ES-I3 (cell line): ENCODE results near the gene GRM8.

Experiments used
- H3K36me3 ChIP-seq: 2 replicates; pipeline ENCODE4 v1.6.1; 2013; ENCODE audit warnings: mild to moderate bottlenecking, low read length, control low read depth, moderate library complexity; ENCODE audit not compliant: insufficient read depth
- H3K4me1 ChIP-seq: 2 replicates; pipeline ENCODE4 v1.6.1; 2013; ENCODE audit warnings: mild to moderate bottlenecking, control low read depth, low read length; ENCODE audit not compliant: insufficient read depth
- H3K9ac ChIP-seq: 2 replicates; pipeline ENCODE4 v1.6.1; 2013; ENCODE audit warnings: low read depth, mild to moderate bottlenecking, low read length, moderate library complexity
- H3K9me3 ChIP-seq: 2 replicates; pipeline ENCODE4 v1.6.1; 2013; ENCODE audit warnings: mild to moderate bottlenecking, low read length, moderate library complexity; ENCODE audit not compliant: control insufficient read depth, insufficient read depth

Gene GRM8

DNA sequence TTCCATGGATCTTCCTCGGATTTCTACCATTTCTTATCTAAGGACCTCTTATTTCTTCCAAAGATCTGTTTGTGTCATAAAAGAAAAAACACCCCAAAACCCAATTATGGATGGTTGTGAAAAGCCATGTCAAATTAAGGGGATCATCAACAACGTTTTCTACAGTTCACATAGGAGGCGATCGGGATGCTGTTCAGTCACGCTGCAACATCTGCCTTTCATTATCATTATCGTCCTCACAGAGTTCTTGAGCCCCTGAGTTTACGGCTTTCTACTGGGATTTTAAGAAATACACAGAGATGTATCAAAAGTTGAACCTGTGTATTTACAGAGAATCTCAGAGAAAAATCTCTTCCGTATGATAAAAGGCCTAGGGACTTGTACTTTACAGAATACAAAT lies 101.4 kb downstream of the GRM8 start:
- Histone ChIP-seq H3K4me1 (no peaks in the 10 kb centered on the region), H3K9me3 (no peaks in the 10 kb centered on the region), H3K36me3 (no peaks in the 10 kb centered on the region), H3K9ac (no peak overlapping the region)

DNA sequence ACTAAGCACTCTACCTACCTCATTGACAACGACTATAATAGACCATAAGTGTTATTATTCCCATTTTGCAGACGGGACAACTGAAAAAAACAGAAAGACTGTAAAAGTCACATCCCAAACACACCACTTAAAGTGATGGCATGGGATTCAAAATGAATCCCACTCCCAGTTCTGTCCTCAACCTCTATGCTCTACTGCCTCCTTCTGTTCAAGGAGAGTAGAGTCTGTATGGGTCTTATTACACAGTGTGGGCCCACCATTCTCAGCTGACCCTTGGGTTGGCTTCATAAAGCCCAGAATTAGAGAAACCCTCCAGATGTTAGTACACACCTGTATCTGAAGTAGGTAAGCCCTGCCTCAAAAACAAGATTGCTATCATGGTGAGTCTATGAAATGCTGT lies 102.2 kb downstream of the GRM8 start:
- Histone ChIP-seq H3K9me3 (no peaks in the 10 kb centered on the region), H3K4me1 (no peaks in the 10 kb centered on the region), H3K36me3 (no peaks in the 10 kb centered on the region), H3K9ac (no peak overlapping the region)

DNA sequence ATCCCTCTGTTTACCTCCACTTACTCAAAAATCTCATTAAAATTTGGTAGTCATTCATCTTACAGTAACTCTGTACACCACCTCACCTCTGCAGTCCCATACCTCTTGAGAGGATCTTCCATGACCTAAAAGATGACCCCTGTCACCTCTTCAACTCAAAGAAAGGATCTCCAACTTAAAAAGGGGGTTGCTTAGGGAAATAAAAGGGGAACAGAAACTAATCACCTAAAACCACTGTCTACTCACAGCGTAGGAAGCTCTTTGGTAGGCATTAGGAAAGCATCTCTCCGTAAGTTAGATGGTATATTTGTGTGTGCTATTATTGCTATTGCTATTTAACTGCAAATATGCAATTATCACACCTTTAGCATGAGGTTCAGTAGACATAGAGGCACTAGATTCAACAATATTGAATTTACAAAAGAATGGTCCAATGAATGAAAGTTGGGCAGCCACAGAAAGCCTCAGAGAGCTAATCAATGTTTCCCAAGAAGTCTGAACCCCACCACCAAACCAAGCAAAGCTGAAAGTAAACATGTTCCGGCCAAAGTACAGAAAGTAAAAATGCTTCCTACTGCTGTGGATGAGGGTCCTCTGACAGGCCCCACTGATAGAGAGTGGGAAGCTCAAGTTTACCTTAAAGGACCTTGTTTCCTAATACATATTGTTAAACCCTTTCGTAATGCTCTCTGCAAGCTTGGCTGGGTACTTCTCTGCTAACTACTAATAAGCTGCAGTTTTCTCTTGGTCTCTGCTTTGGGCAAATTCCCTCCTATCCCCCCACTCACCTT lies 105.8 kb downstream of the GRM8 start:
- Histone ChIP-seq H3K36me3 (no peaks in the 10 kb centered on the region), H3K4me1 (no peaks in the 10 kb centered on the region), H3K9ac (no peak overlapping the region), H3K9me3 (no peaks in the 10 kb centered on the region)

DNA sequence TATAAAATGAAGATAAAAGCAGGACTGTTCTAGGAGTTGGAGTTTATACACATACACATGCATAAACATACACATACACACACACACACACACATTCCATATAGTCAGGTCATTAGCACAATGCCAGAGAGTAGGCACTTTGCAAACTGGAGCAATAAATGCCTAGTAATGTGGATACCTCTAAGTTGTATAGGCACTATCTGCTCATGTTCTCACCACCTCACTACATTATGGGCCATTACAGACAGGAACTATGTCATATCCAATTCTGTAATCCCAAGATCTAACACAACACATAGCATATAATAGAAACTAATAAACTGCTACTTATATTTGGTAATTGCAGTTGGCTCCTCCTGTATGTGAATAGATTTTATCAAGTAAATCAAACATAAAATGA lies 115.6 kb downstream of the GRM8 start:
- Histone ChIP-seq H3K4me1 (no peaks in the 10 kb centered on the region), H3K36me3 (no peaks in the 10 kb centered on the region), H3K9me3 (no peaks in the 10 kb centered on the region), H3K9ac (no peak overlapping the region)

DNA sequence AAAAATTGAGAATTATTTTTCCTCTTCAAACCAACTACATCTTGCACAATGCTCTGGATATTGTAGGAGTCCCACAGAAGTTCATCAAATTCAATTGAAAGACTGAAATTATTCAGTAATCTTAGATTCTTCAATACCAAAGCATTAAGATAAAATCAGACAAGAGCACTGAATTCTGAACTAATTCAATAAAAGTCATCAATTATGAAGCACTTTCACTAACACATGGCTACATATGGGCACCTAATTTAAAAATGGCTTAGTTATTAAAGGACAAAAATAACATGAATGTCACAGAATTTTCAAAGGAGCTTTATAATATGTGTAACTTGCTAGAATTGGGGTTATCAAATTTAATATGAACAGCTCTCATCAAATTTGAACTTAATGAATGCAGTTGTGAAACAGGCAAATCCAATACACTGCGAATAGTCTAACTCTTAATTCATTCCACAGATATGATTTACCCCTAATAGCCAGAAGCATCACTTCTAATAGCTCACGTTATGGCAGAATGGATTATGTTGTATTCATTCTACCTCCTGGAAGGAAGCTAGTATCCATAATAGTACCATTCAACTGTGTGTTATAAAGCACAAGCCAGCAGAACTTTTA lies 116.8 kb downstream of the GRM8 start:
- Histone ChIP-seq H3K36me3 (no peaks in the 10 kb centered on the region), H3K9me3 (no peaks in the 10 kb centered on the region), H3K9ac (no peak overlapping the region), H3K4me1 (no peaks in the 10 kb centered on the region)

DNA sequence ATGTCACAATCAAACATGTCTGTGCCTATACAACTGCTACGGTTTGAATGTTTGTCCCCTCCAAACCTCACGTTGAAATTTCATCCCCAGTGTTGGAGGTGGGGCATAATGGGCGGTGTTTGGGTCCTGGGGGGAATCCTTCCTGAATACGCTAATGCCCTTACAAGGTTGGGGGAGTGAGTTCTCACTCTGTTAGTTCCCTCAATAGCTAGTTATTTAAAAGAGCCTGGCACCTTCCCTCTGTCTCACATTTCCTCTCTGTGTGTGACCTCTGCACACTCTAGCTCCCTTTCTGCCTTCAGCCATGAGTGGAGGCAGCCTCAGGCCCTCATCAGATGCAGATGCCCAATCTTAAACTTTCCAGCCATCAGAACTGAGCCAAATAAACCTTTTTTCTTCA lies 129.5 kb downstream of the GRM8 start:
- H3K36me3 ChIP-seq, result no peaks in the 10 kb centered on the region
- H3K9me3 ChIP-seq, result no peaks in the 10 kb centered on the region
- H3K4me1 ChIP-seq, result no peaks in the 10 kb centered on the region
- no peak overlapping the region for H3K9ac ChIP-seq

DNA sequence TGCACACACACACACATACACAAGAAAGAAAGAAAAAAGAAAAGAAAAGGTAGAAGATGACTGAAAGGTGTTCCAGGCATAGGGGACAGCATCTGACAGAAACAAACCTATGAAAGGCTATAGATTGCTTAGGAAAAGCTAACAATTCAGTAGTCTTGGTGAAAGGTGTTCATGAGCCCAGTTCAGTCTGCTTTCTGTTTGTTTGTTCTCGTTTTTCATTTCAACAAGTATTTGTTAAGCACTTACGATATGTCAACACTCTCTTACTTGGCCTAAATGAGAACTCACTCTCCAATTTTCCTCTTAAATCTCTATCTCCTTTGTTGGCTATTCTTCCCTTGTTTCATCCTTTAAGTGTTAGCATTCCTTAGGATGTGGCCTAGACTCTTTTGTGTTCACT lies 133.2 kb downstream of the GRM8 start:
- H3K36me3 ChIP-seq, result no peaks in the 10 kb centered on the region
- H3K4me1 ChIP-seq, result peaks cover 5% of the 10 kb centered on the region; the same call in 1 of the 2 replicates

DNA sequence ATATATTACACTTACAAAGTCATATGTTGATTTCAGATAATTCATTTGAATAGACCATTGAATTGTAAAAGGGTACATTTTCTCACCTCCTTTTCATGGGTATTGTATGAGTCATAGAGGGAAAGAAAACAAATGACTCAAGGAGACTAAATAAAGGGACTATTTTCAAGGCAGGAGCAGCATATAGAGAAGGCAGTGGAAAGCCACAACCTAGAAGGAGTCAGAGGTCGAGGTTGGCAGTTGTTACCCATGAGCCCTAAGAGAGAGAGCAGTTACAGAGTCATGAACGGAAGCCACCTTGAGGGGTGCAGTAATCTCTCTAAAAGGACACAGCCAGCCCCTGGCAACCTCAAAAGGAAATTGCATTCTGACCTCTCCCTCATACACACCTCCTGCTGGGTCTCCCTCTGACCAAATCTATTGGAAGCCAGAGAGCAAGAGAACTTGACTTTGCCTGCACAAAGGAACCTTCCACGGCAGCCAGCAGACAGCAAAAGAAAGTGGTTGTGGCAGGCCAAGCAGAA lies 137.9 kb downstream of the GRM8 start:
- Histone ChIP-seq H3K4me1 (peaks cover 5% of the 10 kb centered on the region; the same call in 1 of the 2 replicates), H3K36me3 (no peaks in the 10 kb centered on the region), H3K9me3 (no peaks in the 10 kb centered on the region), H3K9ac (no peak overlapping the region)

More for the DNA sequence above, 133.2 kb downstream of the GRM8 start:
- no peaks in the 10 kb centered on the region for H3K9me3 ChIP-seq
- no peak overlapping the region for H3K9ac ChIP-seq

DNA sequence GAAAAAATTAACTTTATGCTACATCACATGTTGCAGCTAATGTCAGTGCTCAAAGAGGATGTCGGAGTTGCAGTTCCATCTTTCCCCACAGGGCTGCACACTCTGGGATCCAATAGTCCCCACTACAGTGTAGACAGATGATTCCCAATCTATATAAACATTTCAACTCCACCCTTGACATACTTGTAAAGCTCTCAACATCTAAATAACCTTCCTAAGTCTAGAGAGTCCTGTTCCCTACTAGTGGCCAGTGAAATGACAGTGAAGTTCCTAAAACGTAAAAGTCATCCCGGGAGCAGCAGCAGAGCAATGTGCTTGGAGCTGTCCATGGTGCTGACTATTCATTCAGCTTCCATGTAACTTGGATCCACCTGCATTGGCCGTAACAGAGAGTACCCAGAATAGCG lies 145.1 kb downstream of the GRM8 start:
- H3K4me1 ChIP-seq, result no peaks in the 10 kb centered on the region
- no peaks in the 10 kb centered on the region for H3K36me3 ChIP-seq
- H3K9me3 ChIP-seq, result no peaks in the 10 kb centered on the region
- H3K9ac ChIP-seq, result no peak overlapping the region

DNA sequence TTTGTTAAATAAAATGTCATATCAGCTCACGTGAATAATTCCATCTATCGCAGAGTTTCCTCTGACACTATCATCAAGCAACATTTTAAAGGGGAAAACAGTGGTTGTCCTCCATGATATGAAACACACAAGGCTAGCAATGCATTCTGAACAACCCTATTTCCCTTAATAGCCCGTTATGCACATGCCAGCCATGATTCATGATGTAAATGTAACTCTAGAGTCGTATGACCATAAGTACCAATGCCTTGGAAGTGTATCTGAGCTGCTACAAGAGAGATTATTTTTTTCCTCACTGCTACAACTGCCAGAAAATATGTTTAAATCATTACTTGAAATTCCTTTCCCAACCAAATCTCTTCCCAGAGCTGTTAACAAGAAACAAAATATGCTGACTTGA lies 159.4 kb downstream of the GRM8 start:
- Histone ChIP-seq H3K36me3 (no peaks in the 10 kb centered on the region), H3K4me1 (no peaks in the 10 kb centered on the region), H3K9ac (no peak overlapping the region), H3K9me3 (no peaks in the 10 kb centered on the region)

DNA sequence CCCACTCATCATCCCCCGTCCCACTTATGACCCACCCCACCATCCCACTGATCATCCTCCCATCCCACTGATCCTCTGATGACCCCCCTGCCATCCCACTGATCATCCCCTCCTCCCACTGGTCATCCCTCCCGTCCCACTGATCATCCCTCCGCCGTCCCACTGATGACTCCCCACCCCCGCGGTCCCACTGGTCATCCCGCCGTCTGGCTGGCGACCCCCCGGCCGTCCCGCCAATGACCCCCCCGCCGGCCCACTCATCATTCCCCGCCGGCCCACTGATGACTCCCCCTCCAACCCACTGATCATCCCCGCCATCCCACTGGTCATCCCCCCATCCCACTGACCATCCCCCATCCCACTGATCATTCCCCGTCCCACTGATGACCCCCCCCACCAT lies 161.1 kb downstream of the GRM8 start:
- Histone ChIP-seq H3K9me3 (no peaks in the 10 kb centered on the region), H3K4me1 (no peaks in the 10 kb centered on the region), H3K9ac (no peak overlapping the region), H3K36me3 (no peaks in the 10 kb centered on the region)

DNA sequence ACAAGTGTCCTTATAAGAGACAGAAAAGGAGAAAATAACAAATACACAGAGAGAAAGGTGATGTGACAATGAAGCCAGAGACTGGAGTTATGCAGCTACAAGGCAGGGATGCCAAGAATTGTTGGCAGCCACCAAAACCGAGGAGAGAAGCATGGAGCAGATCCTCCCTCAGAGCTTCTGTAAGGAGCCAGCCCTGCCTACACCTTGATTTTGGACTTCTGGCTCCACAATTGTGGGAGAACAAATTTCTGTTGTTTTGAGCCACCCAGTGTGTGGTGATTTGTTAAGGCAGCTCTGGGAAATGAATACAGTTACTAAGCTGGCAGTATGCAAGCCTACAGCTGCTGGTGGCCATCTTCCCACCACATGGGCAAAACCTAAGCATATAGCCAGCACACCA lies 163.6 kb downstream of the GRM8 start:
- Histone ChIP-seq H3K36me3 (no peaks in the 10 kb centered on the region), H3K4me1 (no peaks in the 10 kb centered on the region), H3K9ac (no peak overlapping the region), H3K9me3 (no peaks in the 10 kb centered on the region)

DNA sequence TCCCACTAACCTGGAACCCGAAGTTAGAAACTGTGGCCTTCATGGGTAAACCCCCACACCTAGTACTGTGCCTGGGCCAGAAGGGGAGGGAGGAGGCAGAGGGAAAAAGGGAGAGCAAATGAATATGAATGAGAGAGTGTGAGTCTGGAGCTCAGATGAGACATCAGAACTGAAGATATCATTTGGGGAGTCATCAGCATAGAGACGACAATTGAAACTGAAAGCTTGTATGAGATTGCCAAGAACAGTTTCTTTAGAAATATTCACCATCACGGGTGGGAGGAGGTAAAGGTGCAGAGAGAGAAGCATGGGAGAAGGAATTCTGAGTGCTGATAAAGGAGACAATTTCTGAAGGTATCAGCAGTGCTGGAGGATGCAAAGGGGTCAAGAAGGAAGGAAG lies 171.2 kb downstream of the GRM8 start:
- no peaks in the 10 kb centered on the region for H3K36me3 ChIP-seq
- H3K9me3 ChIP-seq, result no peaks in the 10 kb centered on the region
- H3K4me1 ChIP-seq, result no peaks in the 10 kb centered on the region
- no peak overlapping the region for H3K9ac ChIP-seq

DNA sequence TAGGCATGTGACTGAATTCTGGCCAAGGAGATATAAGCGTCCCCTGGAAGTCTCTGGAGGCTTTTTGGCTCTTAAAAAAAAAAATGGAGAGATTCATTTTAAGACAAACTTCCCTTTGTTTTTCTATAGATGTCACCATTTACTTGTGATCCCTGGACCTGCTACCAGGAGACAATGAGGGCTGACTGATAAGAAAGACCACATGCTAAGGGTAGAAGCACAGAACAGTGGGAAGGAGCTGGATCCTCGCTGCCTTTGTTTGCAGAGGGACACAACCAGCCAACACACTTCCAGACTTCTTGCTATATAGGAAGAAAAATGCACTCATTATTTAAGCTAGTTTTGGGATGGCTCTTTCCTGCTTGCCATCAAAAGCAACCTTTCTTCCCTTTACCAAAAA lies 172.2 kb downstream of the GRM8 start:
- no peaks in the 10 kb centered on the region for H3K9me3 ChIP-seq
- H3K36me3 ChIP-seq, result no peaks in the 10 kb centered on the region
- no peaks in the 10 kb centered on the region for H3K4me1 ChIP-seq
- no peak overlapping the region for H3K9ac ChIP-seq

DNA sequence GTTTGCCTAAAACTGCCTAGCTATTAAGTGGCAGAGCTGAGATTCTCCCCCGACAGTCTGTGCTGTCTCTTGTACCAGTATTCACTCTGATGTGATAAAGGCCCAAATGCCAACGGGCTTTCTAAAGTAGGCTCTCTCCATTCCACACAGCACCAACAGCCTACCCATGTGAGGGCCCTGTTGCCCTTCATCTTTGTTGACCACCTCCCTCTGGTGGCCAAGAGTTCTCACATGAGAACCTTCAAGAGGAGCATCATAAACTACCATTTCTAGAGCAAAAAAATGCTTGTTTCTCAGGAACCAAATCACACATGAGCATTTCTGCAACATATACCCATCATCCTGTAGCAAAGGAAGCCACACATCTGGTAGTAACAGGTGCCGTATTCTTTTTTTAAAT lies 185.8 kb downstream of the GRM8 start:
- Histone ChIP-seq H3K9ac (no peak overlapping the region), H3K4me1 (no peaks in the 10 kb centered on the region), H3K9me3 (0 out of 2 replicates have a peak, but pooled peaks cover 5% of the 10 kb centered on the region), H3K36me3 (no peaks in the 10 kb centered on the region)
